ENCODE data around the gene TMEM187.
A peak's percentile ranks its signal among the peaks of the same experiment; 100 is the strongest.
"Not testable (repeated sequence)": the region's sequence is repeated elsewhere in the genome, so short reads cannot be mapped to it uniquely, and the experiment has no call there.

TMEM187 gene

DNA sequence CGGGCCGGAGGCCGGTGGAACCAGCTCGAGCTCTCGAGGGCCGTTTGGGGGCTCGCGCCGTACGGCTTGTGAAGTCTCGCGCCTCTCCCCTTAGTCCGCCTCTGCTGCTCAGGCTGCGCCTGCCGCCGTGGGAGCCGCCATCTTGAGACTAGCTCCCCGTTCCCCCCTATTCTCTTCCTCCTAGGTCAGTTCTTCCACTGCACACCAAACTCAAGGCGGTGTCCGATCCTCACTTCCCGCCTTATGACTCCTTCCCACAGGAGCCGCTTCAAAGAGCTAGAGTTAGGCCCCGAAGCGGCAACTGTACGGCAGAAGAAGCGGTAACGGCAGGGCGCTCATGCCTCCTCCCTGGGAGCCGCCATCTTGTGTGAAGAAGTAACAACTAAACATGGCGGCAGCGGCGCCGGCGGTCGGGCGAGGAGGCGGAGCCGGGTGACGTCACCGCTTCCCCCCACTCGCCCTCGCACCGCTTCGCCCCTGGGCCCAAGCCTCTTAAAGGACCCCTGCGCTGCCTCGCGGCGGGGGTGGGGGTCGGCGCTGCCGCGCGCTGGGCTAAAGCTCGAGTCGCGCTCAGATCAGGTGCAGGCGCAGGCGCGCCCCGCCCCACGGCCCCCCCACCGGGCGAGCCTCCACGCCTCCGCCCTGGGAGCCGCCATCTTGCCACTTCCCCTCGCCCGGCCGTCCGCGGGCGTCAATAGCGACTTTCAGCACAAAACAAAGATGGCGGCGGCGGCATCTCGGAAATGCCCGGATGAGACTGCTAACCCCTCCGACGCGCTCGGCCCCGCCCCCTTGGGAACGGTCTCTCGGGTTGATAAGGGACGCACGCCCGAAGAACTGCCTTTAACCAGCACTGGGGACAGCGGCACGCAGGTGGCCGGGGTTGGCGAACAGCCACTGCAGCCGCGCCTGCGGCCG is 845 bp upstream of the TMEM187 start, which contains the start of gene HCFC1:
TSS of gene HCFC1 (minus strand) at position 369 of the 918 bp plus-strand sequence. CDS start 978 bp downstream, outside the sequence.
- peak; percentile 89 for DNase-seq (ENCODE audit: low read depth)

DNA sequence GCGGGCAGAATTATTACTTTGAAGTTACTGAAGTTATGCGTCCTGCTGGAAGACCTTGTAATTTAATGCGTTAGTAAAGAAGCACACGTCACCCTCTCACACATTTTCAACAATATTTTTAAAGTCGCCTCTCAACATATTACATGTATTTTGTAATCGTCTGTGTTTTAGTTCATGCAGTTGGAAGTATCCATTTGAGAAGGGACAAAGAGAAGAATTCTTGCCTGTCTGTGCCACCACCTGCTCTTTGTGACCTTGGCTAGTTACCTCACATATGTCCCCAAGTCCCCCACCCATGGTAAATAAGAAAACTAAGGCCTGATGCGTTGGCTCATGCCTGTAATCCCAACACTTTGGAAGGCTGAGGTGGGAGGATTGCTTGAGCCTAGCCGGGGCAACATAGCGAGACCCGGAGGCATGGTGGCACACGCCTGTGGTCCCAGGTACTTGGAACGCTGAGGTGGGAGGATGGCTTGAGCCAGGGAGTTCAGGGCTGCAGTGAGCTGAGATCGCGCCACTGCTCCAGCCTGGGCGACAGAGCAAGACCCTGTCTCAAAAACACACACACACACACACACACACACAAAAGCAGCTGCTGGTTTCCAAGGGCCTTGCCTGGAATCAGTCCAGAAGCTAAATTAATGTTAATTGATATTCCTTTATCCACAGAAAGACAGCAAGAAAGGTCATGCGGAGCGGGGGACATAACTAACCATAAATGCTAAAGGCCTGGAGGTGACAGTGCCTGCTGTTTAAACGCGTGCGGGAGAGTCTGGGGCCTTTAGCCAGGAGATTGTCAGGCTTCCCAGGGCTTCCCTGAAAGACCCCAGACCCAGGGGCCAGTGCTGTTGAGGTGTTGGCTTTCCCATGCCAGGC is 811 bp downstream of the TMEM187 start:
- no peak for DNase-seq (ENCODE audit: low read depth)

DNA sequence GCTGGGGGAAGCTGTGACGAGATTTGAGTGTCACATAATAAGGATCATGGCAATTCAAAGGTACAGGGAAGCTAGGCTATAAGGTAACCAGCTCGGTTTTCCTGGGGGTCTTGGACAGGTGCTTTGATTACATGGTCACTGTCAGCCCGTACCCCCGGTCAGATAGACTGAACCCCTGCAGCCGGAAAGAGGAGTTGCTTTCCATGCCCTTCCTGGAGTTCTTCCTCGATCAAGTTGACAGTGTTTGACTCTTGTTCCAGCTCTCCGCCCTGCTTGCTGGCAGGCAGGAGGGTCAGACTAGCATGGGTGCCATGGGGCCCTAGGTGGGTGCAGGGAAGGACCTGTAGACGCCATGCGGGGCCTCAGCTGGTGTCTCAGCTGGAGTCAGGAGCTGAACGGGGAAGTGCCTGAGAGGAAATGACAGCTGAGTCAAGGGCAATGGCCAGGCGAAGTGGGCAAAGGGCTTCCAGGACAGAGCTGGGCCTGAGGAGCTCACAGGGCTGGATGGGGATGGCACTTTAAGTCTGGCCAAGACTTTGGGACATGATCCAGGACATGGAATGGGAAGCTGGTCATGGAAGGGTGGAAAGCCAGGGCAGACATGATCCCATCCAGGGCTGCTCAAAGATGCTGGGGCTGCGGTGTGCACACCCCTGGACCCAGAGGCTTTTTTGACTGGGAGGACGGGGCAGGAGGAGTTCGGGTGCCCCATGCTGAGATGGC is 1.6 kb downstream of the TMEM187 start:
- no peak for DNase-seq (ENCODE audit: low read depth)

DNA sequence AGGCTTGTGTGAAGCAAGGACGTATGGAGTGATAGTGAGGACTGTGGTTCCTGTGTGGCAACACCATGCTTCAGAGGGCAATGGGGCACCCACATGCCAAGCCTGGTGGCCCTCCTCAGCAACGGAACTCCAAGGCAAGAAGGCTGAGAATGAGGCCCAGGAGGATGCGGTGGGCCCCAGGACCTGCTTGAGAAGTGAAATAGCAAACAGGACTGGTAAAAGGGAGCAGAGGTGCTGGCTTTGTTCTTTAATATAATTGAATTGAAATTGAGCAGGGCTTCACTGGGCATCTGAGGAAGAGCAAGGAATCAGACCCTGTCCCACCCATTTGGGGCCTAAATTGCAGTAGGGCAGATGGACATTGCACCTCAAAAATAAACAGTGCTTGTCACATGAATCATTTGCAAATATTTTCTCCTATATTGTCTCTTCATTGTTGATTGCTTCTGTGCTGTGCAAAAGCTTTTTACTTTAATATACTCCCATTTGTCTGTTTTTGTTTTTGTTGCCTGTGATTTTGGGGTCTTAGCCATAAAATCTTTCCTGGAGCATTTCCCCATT is 2.3 kb downstream of the TMEM187 start:
- DNase-seq (ENCODE audit: low read depth), result no peak

DNA sequence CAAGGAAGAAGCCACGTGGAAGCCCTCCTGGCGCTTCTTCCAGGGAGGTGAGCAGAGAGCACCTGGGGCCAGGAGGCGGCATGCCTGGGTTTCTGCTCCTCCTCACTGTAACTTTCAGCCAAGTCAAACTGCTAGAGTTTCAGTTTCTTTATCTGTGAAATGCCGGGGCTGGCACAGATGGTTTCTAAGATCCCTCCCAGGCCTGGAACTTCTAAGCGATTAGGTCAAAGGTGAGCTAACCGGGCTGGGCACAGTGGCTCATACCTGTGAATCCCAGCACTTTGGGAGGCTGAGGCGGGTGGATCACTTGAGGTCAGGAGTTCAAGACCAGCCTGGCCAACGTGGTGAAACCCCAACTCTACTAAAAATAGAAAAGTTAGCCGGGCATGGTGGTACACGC is 7.8 kb downstream of the TMEM187 start:
- DNase-seq (ENCODE audit: low read depth), result not testable (repeated sequence)

DNA sequence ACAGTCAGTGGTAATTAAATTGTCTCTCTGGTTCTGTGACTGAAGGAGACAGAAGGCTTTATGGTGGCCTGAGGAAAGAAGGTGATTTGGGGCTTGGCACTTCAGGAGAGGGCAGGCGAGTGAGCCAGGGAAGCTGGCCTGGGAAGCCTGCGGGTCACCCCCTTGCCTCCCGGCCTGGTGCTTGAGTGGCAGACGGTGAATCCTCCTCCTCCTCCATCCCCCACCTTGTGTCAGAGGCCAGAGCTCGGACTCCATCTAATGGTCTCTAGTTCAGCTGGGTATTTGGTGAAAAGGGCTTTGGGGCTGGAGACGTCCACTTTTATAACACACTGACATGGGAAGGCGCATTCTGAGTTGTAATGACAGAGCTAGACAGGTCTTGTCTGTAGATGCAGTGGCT is 8.7 kb downstream of the TMEM187 start:
- no peak for DNase-seq (ENCODE audit: low read depth)

DNA sequence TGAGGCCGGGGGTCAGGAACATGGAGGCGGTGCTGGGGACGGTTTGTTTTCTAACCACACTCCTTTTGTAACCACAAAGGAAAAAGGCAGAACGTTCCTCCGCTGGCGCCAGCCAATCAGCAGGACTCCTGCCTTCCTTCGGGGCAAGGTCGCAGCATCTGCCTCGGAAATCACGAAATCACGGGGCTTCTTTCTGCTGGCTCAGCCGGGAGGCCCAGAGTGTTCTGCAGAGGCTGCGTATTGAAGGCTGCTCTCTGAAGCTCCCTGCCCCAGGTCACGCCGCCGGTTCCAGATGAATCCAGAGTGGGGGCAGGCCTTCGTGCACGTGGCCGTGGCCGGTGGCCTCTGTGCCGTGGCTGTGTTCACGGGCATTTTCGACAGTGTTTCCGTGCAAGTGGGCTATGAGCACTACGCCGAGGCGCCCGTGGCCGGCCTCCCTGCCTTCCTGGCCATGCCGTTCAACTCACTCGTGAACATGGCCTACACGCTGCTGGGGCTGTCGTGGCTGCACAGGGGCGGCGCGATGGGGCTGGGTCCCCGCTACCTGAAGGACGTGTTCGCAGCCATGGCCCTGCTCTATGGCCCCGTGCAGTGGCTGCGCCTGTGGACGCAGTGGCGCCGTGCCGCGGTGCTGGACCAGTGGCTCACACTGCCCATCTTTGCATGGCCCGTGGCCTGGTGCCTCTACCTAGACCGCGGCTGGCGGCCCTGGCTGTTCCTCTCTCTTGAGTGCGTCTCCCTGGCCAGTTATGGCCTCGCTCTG is 9.4 kb downstream of the TMEM187 start:
- no peak for DNase-seq (ENCODE audit: low read depth)

DNA sequence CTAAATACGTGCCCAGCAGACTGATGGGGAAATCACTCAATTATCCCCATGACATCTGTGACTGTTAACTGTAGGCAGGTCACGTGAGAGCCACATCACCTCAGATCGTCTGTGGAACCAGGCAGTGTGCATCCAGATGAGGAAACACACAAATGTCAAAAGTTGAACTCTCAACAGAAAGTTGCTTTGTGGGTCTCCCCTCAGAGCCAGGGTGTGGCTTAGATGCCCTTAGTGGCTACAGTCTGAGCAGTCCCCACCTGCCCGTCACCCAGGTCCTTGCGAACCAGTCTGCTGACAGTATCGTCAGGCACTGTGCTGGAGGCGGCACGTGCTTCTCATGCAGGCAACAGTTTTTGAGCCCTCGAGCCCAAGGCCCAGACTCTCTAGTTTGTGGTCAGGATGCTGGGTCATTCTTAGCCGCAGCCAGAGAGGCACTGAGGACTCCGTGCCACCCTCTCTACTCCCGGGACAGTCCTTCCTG is 10.8 kb downstream of the TMEM187 start:
- DNase-seq (ENCODE audit: low read depth), result no peak

DNA sequence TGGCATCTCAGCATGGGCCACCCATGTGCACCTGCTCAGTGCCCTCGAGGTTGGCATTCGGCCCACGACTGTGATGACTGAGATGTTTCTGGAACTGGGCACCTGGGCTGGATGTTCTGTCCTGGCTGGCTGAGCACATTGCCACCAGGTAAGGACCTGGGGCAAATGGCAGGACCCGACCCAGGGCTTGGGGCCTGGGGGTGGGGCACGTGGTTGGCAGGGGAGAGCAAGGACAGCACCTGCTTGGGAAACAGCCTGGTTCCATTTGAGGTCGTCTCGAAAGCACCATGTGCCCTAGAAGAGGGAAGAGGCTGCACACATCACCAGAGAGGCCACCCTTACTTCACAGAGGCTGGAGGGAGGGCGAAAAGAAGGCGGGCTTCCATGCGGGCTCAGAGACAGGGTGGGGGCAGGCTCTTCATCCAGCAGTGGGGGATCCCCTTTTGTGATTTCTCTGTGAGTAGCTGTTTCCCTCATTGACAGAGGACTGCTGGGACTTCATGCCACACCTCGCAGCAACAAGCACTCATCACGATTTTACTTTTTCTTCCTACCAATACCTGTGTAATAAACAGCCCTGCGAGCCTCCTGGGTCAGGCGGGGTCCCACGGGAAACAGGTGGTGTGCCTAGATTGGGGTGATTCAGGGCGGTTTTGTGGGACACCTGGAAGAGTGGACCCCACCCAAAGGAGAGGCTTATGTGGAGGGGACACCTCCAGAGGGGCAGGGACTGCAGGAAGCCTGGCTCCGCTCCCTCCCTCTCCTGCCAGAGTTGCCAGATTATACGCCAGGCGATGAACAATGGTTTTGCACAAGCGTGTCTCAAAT is 12.0 kb downstream of the TMEM187 start:
- DNase-seq (ENCODE audit: low read depth), result no peak

DNA sequence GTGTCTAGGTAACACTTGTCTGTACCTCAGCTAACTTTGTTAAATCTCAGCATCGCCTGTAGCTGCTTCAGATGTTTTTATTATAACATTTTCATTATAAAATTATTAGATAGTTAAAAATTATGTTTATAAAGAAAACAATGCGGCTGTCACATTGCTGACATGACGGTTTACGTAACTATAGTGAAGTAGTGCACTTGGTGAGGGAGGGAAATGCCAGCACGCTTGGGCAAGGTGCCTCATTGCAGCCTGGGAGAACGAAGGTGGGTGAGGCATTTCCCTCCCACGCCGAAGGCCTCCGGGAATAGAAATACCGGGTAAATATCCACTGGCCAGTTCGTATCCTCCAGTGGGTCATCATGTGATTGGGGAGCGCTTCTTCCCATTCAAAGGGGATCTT is 15.9 kb downstream of the TMEM187 start:
- no peak for DNase-seq (ENCODE audit: low read depth)

DNA sequence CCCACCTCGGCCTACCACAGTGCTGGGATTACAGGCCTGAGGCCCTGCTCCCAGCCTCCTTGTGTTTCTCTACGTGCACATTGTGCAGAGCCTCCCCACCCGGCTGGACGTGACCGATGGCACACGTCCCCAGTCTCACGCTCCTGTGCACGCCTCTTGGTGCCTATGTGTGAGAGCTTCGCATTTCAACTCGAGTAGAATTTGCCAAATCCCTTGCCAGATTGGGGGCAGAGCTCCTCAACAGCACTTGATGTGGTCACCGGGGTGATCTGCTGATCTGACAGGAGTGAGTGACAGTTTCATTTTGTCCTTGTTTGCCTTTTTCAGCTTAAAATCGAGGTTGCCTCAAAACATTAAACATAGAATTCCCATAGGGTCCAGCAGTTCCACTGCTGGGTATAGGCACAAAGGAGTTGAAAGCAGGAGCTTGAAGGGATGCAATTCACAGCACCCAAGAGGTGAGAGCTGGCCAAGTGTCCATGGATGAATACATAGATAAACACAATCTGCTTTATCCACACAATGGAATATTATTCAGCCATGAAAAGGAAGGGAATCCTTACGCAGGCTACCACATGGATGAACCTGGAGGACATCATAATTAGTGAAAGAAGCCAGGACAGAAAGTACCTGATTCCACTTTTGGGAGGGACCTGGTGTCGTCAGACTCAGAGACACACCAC is 17.6 kb downstream of the TMEM187 start:
- DNase-seq (ENCODE audit: low read depth), result no peak

DNA sequence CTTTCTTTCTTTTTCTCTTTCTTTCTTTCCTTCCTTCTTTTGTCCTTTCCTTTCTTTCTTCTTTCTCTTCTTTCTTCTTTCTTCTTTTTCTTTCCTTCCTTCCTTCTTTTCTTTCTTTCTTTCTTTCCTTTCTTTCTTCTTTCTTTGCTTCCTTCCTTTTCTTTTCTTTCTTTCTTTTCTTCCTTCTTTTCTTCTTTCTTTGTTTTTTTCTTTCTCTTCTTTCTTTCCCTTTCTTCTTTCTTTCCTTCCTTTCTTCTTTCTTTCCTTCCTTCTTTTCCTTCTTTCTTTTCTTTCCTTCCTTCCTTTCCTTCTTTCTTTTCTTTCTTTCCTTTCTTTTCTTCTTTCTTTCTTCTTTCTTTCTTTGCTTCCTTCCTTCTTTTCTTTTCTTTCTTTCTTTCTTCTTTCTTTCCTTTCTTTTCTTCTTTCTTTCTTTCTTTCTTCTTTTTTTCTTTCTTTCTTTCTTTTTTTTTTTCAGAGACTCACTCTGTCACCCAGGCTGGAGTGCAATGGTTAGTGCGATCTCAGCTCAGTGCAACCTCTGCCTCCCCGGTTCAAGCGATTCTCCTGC is 18.5 kb downstream of the TMEM187 start:
- DNase-seq (ENCODE audit: low read depth), result no peak

DNA sequence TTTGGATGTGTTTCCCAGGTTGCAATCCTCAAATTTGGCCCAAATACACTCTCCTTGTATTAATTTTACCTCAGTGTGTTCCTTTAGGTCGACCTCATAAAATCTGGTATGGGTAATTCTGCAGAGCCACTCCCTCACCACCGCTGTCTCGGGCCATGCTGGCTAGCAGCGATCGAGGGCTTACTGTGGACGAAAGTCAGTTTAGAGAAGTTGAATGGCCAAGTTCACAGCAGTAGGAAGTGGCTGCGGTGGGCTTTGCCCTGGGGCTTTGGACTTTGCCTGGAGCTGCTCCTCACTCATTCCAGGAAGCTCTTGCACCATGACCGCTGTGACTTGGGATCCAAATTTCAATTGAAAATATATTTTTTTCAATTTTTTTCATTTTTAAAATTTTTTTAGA is 19.6 kb downstream of the TMEM187 start:
- DNase-seq (ENCODE audit: low read depth), result no peak

DNA sequence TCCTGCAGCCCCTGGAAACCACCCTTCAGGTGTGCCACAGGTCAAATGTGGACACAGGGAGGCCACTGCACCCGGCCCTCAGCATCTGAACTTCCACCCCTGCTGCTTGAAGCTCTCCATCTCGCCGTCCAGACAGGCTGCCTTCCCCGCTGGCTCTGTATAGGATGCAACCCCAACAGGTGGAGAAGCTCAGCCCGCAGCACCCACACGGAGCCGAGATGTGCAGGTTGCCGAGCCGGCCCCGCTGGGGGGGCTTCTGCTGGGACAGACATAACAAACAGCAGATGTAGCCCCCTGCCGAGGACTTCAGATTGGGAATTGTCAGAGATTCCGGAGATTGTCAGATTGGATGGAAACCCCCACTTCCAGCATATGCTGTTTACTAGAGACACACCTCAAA is 20.5 kb downstream of the TMEM187 start:
- no peak for DNase-seq (ENCODE audit: low read depth)

DNA sequence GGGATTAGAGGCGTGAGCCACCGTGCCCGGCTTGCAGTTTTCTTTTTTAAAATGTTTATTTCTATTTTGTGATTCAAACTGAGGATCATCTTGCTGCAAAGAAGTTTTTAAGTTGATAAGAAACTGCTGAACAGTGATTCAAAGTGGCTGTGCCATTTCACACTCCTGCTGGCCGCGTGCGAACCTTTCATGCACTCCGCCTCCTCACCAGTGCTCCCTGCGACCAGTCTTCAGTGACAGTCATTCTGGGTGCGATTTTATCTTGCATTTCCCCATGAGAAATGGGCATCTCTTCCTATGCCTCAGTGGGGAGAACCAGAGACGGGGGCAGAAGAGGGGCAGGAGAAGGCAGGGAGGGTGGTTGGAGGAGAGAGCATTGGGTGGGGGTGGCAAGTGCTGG is 21.4 kb downstream of the TMEM187 start:
- no peak for DNase-seq (ENCODE audit: low read depth)

DNA sequence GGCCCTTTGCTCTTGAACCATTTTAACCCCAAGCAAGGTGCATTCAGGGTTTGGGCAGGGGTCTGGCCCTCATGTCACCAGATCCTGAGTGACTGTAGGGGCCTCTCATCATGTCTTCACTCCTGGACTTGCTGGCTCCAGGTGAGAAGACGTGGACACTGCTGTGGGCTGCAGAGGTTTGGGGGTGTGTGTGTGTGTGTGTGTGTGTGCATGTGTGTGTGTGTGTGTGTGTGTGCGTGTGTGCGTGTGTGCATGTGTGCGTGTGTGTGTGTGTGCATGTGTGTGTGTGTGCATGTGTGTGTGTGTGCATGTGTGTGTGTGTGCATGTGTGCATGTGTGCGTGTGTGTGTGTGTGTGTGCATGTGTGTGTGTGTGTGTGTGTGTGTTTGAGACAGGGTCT is 21.8 kb downstream of the TMEM187 start:
- DNase-seq (ENCODE audit: low read depth), result not testable (repeated sequence)

DNA sequence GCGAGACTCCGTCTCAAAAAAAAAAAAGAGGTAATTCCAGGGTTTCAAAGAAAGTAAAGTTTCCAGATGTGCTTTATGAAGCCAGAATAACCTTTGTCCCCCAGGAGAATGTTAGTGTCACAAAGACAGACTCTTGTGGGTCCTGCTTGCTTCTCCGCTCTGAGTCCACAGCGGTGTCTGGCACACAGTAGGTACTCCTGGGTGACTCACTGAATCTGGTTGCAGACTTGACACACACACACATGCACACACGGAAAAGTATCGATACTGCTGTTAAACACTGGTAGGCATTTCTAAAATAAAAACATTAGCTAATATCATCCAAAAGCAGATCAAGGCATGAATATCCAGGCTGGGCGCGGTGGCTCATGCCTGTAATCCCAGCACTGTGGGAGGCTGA is 22.9 kb downstream of the TMEM187 start:
- DNase-seq (ENCODE audit: low read depth), result no peak

DNA sequence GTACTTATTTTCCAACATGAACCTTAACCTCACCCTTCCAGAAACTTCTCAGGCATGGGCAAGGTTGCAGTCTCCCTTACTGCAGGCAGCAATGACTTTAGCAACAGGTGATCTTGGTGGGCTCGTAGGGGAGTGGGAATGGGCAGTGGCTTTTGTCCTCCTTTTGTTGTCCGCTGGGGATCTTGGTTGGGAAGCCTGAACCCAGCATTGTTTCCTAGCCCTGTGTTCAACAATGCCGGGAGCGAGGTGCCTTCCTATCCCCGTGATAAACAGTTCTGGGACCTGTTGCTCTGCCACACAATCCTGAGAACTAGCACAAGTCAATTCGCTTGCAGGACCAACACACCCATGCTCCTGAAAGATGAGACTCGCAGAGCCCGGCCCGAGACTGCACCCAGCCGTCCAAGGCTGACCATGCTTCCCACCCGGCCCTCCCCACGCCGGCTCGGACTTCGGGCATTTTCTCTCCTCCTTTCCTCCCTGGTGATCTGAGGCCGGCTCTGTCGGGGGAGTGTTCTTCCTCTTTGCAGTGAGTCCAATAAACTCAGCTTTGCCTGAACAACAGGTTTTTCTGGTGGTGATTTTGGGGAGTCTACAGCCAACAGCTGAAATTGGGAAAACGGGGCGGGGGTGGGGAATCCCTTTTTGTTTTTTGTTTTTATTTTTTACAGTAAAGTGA is 26.9 kb downstream of the TMEM187 start:
- no peak for DNase-seq (ENCODE audit: low read depth)

DNA sequence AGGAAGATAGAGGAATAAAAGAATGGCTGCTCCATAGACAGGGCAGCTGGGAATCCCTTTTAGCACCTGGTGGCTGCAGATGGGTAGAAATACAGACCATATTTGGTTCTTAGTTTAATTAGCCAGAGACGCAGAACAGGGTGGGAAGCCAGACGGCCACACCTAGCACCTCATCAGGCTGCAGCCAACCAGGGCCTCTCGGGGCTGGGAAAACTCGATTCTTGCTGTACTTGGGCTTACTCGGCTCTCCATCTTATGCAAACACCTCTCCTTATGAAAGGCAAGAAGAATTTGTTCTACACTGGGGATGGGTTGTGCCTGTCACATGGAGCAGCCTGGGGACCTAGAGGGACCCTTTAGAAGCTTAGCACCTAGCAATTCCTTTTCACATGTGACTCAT is 27.5 kb downstream of the TMEM187 start:
- DNase-seq (ENCODE audit: low read depth), result no peak

Measured in ELR (cell line).